ENCODE data around the gene CNPY3. TPM values are rescaled to one million over a fixed set of nuclear protein-coding genes. Genes with fewer than 3 reads are reported as not detected.
"Not testable (repeated sequence)": the region's sequence is repeated elsewhere in the genome, so short reads cannot be mapped to it uniquely, and the experiment has no call there.

CNPY3 gene
- total and polyA plus RNA-seq, 3 experiments from 2014 or later, result 53.1 to 122 (median 55.8) TPM

- no peaks in the 10 kb centered on the region for H3K9me3 ChIP-seq (ENCODE audit: low read length)
- no peak overlapping the region for H3K4me3 ChIP-seq (ENCODE audit: low read length)
- ChIA-PET POLR2A (no interaction called here), CTCF (no interaction called here)
- peaks cover 24% of the 10 kb centered on the region for H3K4me1 ChIP-seq (ENCODE audit: insufficient read depth, low read length)
- no peak for DNase-seq
- Mint-ChIP-seq H3K27ac (peak overlapping the region in 3 of 8 donors; percentile 21 to 51 (median 40)), H3K36me3 (peaks cover 8 to 92% (median 18%) of the 10 kb centered on the region in 3 donors), H3K9me3 (no peaks in the 10 kb centered on the region), H3K4me1 (peaks cover 37 to 54% (median 49%) of the 10 kb centered on the region in 3 donors), H3K4me3 (peak overlapping the region in 1 of 7 donors; percentile 40), H3K27me3 (no peaks in the 10 kb centered on the region)
- peaks cover 43% of the 10 kb centered on the region for H3K36me3 ChIP-seq (ENCODE audit: insufficient read depth, low read length)
- no peaks in the 10 kb centered on the region for H3K27me3 ChIP-seq (ENCODE audit: insufficient read depth, low read length, poor library complexity, severe bottlenecking)
- no peak overlapping the region for H3K27ac ChIP-seq (ENCODE audit: low read depth, low read length)
Observed at GRCh38 chr6:42936398-42936797, 7.1 kb downstream of the CNPY3 start.

GRCh38 chr6:42937548-42938427, 8.5 kb downstream of the CNPY3 start:
- ChIA-PET CTCF (interaction anchor here (0.7 kb wide), 1 partner anchor 9 kb away, joined by 3 read pairs; the partner anchor contains the start of gene CNPY3), POLR2A (no interaction called here)
- Mint-ChIP-seq H3K36me3 (peaks cover 8 to 88% (median 15%) of the 10 kb centered on the region in 3 donors), H3K27me3 (no peaks in the 10 kb centered on the region), H3K4me3 (no peak overlapping the region), H3K27ac (peak overlapping the region in 6 of 8 donors; percentile 36 to 84 (median 74)), H3K9me3 (no peaks in the 10 kb centered on the region), H3K4me1 (peaks cover 26 to 41% (median 37%) of the 10 kb centered on the region in 3 donors)
- Histone ChIP-seq H3K4me3 (ENCODE audit: low read length) (no peak overlapping the region), H3K36me3 (ENCODE audit: insufficient read depth, low read length) (peaks cover 43% of the 10 kb centered on the region), H3K27me3 (ENCODE audit: insufficient read depth, low read length, poor library complexity, severe bottlenecking) (no peaks in the 10 kb centered on the region), H3K27ac (ENCODE audit: low read depth, low read length) (no peak overlapping the region), H3K9me3 (ENCODE audit: low read length) (no peaks in the 10 kb centered on the region), H3K4me1 (ENCODE audit: insufficient read depth, low read length) (peaks cover 10% of the 10 kb centered on the region)
- no peak for DNase-seq

- Histone ChIP-seq H3K4me3 (ENCODE audit: low read length) (no peak overlapping the region), H3K27me3 (ENCODE audit: insufficient read depth, low read length, poor library complexity, severe bottlenecking) (no peaks in the 10 kb centered on the region), H3K4me1 (ENCODE audit: insufficient read depth, low read length) (peaks cover 4% of the 10 kb centered on the region), H3K27ac (ENCODE audit: low read depth, low read length) (no peak overlapping the region), H3K9me3 (ENCODE audit: low read length) (no peaks in the 10 kb centered on the region), H3K36me3 (ENCODE audit: insufficient read depth, low read length) (peaks cover 43% of the 10 kb centered on the region)
- no peaks in the 10 kb centered on the region for H3K27me3 Mint-ChIP-seq
- ChIA-PET CTCF (no interaction called here), POLR2A (interaction anchor here (0.6 kb wide), 1 partner anchor 992 kb away, joined by 3 read pairs; no protein-coding TSS in a partner anchor)
- H3K27ac Mint-ChIP-seq, result peak overlapping the region in 5 of 8 donors; percentile 36 to 84 (median 73)
- H3K4me1 Mint-ChIP-seq, result peaks cover 20 to 35% (median 31%) of the 10 kb centered on the region in 3 donors
- no peak overlapping the region for H3K4me3 Mint-ChIP-seq
- H3K36me3 Mint-ChIP-seq, result peaks cover 8 to 86% (median 16%) of the 10 kb centered on the region in 3 donors
- H3K9me3 Mint-ChIP-seq, result no peaks in the 10 kb centered on the region
- no peak for DNase-seq
Observed at GRCh38 chr6:42938428-42938796, 9.1 kb downstream of the CNPY3 start.

- ChIA-PET POLR2A (interaction anchor here (0.6 kb wide), 1 partner anchor 993 kb away, joined by 3 read pairs; no protein-coding TSS in a partner anchor), CTCF (no interaction called here)
- Histone ChIP-seq H3K9me3 (ENCODE audit: low read length) (no peaks in the 10 kb centered on the region), H3K4me3 (ENCODE audit: low read length) (no peak overlapping the region), H3K27me3 (ENCODE audit: insufficient read depth, low read length, poor library complexity, severe bottlenecking) (no peaks in the 10 kb centered on the region), H3K4me1 (ENCODE audit: insufficient read depth, low read length) (no peaks in the 10 kb centered on the region), H3K36me3 (ENCODE audit: insufficient read depth, low read length) (peaks cover 42% of the 10 kb centered on the region), H3K27ac (ENCODE audit: low read depth, low read length) (no peak overlapping the region)
- no peaks in the 10 kb centered on the region for H3K27me3 Mint-ChIP-seq
- peaks cover 13 to 27% (median 23%) of the 10 kb centered on the region in 3 donors for H3K4me1 Mint-ChIP-seq
- peak in 1 of 5 donors; percentile 8 for DNase-seq
- H3K36me3 Mint-ChIP-seq, result peaks cover 8 to 86% (median 18%) of the 10 kb centered on the region in 3 donors
- H3K27ac Mint-ChIP-seq, result peak overlapping the region in 4 of 8 donors; percentile 11 to 97 (median 54)
- no peak overlapping the region for H3K4me3 Mint-ChIP-seq
- no peaks in the 10 kb centered on the region for H3K9me3 Mint-ChIP-seq
Observed at GRCh38 chr6:42938987-42939809, 9.9 kb downstream of the CNPY3 start.

GRCh38 chr6:42939810-42940167, 10.5 kb downstream of the CNPY3 start:
- Histone ChIP-seq H3K4me3 (ENCODE audit: low read length) (no peak overlapping the region), H3K9me3 (ENCODE audit: low read length) (no peaks in the 10 kb centered on the region), H3K27me3 (ENCODE audit: insufficient read depth, low read length, poor library complexity, severe bottlenecking) (no peaks in the 10 kb centered on the region), H3K4me1 (ENCODE audit: insufficient read depth, low read length) (no peaks in the 10 kb centered on the region), H3K36me3 (ENCODE audit: insufficient read depth, low read length) (peaks cover 36% of the 10 kb centered on the region), H3K27ac (ENCODE audit: low read depth, low read length) (no peak overlapping the region)
- Mint-ChIP-seq H3K4me3 (no peak overlapping the region), H3K36me3 (peaks cover 8 to 85% (median 20%) of the 10 kb centered on the region in 3 donors), H3K27me3 (no peaks in the 10 kb centered on the region), H3K4me1 (peaks cover 11 to 22% (median 20%) of the 10 kb centered on the region in 3 donors), H3K9me3 (no peaks in the 10 kb centered on the region), H3K27ac (peak overlapping the region in 5 of 8 donors; percentile 11 to 97 (median 51))
- CTCF ChIA-PET, result no interaction called here
- peak in 1 of 5 donors; percentile 20 for DNase-seq
- POLR2A ChIA-PET, result no interaction called here

GRCh38 chr6:42940493-42941045, 11.3 kb downstream of the CNPY3 start:
- CTCF ChIA-PET, result no interaction called here
- Histone ChIP-seq H3K27me3 (ENCODE audit: insufficient read depth, low read length, poor library complexity, severe bottlenecking) (no peaks in the 10 kb centered on the region), H3K27ac (ENCODE audit: low read depth, low read length) (no peak overlapping the region), H3K36me3 (ENCODE audit: insufficient read depth, low read length) (peaks cover 32% of the 10 kb centered on the region), H3K4me3 (ENCODE audit: low read length) (no peak overlapping the region), H3K4me1 (ENCODE audit: insufficient read depth, low read length) (no peaks in the 10 kb centered on the region), H3K9me3 (ENCODE audit: low read length) (no peaks in the 10 kb centered on the region)
- H3K27ac Mint-ChIP-seq, result peak overlapping the region in 3 of 8 donors; percentile 23 to 60 (median 47)
- H3K27me3 Mint-ChIP-seq, result no peaks in the 10 kb centered on the region
- DNase-seq, result peak in 1 of 5 donors; percentile 18
- no peak overlapping the region for H3K4me3 Mint-ChIP-seq
- peaks cover 11 to 18% (median 16%) of the 10 kb centered on the region in 3 donors for H3K4me1 Mint-ChIP-seq
- peaks cover 8 to 82% (median 20%) of the 10 kb centered on the region in 3 donors for H3K36me3 Mint-ChIP-seq
- POLR2A ChIA-PET, result no interaction called here
- no peaks in the 10 kb centered on the region for H3K9me3 Mint-ChIP-seq

- H3K27me3 Mint-ChIP-seq; H3K4me1 ChIP-seq (ENCODE audit: insufficient read depth, low read length); CTCF ChIA-PET; H3K27me3 ChIP-seq (ENCODE audit: insufficient read depth, low read length, poor library complexity, severe bottlenecking); H3K9me3 Mint-ChIP-seq; H3K4me3 Mint-ChIP-seq; H3K27ac ChIP-seq (ENCODE audit: low read depth, low read length); H3K4me3 ChIP-seq (ENCODE audit: low read length); H3K9me3 ChIP-seq (ENCODE audit: low read length): not testable (repeated sequence)
- Mint-ChIP-seq H3K36me3 (peaks cover 8 to 78% (median 18%) of the 10 kb centered on the region in 3 donors), H3K4me1 (peaks cover 7 to 10% (median 9%) of the 10 kb centered on the region in 3 donors), H3K27ac (peak overlapping the region in 2 of 8 donors; percentile 23 to 41)
- H3K36me3 ChIP-seq (ENCODE audit: insufficient read depth, low read length), result peaks cover 24% of the 10 kb centered on the region
- POLR2A ChIA-PET, result interaction anchor here (0.6 kb wide), 1 partner anchor 354 kb away, joined by 7 read pairs; no protein-coding TSS in a partner anchor
- DNase-seq, result peak in 1 of 5 donors; percentile 10
Observed at GRCh38 chr6:42941356-42941755, 12.1 kb downstream of the CNPY3 start.

Data from CD8-positive, alpha-beta memory T cell (primary cell).